ENCODE data around the gene PDE2A.

DNA sequence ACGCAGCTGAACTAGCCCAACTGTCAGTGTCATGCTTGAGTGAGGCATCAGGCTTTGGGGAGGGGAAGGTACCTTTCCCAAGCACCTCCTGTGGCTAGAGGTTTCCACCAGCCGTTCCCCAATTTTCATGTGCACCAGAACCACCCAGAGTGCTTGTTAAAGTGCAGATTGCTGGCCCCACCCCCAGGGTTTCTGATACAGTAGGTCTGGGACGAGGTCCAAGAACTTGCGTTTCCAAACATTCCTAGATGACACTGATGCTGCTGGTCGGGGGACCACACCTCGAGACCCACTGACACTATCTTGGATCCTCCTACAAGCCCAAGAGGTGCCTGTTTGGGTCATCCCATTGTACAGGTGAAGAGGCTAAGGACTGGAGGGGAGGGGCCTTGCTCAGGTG lies 59.8 kb downstream of the PDE2A start:
- TF ChIP-seq GATA3 (IDR thresholded peaks at IDR 0.05; ENCODE audit: borderline replicate concordance) (no peak), CTCF (IDR thresholded peaks at IDR 0.05) (no peak), RCOR1 (IDR thresholded peaks at IDR 0.05; ENCODE audit: low read depth, low read length) (no peak), EP300 (IDR thresholded peaks at IDR 0.05) (no peak), HOXB13 (CRISPR knock-in tag; IDR thresholded peaks at IDR 0.05; ENCODE audit: low read depth) (no peak), POLR2A (IDR thresholded peaks at IDR 0.05; ENCODE audit: low read length) (no peak), RFX5 (IDR thresholded peaks at IDR 0.05) (no peak), JUNB (IDR thresholded peaks at IDR 0.05) (no peak), HES2 (IDR thresholded peaks at IDR 0.05) (no peak), MAZ (IDR thresholded peaks at IDR 0.05; ENCODE audit: borderline replicate concordance, low read depth, low read length) (no peak), HOXA7 (CRISPR knock-in tag; IDR thresholded peaks at IDR 0.05) (no peak)
- TF ChIP-seq, protein P1, sequence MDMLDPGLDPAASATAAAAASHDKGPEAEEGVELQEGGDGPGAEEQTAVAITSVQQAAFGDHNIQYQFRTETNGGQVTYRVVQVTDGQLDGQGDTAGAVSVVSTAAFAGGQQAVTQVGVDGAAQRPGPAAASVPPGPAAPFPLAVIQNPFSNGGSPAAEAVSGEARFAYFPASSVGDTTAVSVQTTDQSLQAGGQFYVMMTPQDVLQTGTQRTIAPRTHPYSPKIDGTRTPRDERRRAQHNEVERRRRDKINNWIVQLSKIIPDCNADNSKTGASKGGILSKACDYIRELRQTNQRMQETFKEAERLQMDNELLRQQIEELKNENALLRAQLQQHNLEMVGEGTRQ (IDR thresholded peaks at IDR 0.05), result no peak

Measured in A549 (cell line).